H1 (cell line): ENCODE data around the gene SV2B. TPM values are rescaled to one million over a fixed set of nuclear protein-coding genes. Genes with fewer than 3 reads are reported as not detected.

ENCODE experiments used
- CTCF ChIA-PET: fragments of 300-600 bp; sonication (Branson Sonifier 250); formaldehyde crosslinking; loops from one replicate; lab custom pipeline; 2021; ENCODE audit not compliant: partially characterized antibody; lab: Charles Lee
- POLR2A ChIA-PET: fragments of 300-600 bp; sonication (Branson Sonifier 250); formaldehyde crosslinking; loops from one replicate; lab custom pipeline; 2021; ENCODE audit warnings: inconsistent platforms; ENCODE audit not compliant: partially characterized antibody; lab: Charles Lee
- DNase-seq, 2 experiments: peaks; one replicate each; pipeline versions ENCODE4 v3.0.0 to v3.0.0-alpha.2; 2010 to 2022; ENCODE audit warnings: low spot score in 2 of 2, low read depth in 1 of 2, mixed read lengths in 1 of 2
- FAIRE-seq: peaks from 2 replicates; lab custom pipeline; 2011; peaks lifted over from hg19 to GRCh38; lab: Jason Lieb, UNC
- H2AFZ ChIP-seq: 2 replicates; pipeline ENCODE4 v1.8.1; 2012; ENCODE audit warnings: low read length, inconsistent platforms
- H2AK5ac ChIP-seq: 2 replicates; pipeline ENCODE4 v1.6.1; 2013; ENCODE audit warnings: low read depth, low read length
- H2BK120ac ChIP-seq: replicated peaks from 2 replicates; pipeline ENCODE3; 2013; ENCODE audit warnings: low read depth, low read length, inconsistent platforms
- H2BK12ac ChIP-seq: 2 replicates; pipeline ENCODE4 v1.6.1; 2013; ENCODE audit warnings: low read depth, low read length
- H2BK15ac ChIP-seq: 2 replicates; pipeline ENCODE4 v1.6.1; 2013; ENCODE audit warnings: low read length
- H2BK20ac ChIP-seq: 2 replicates; pipeline ENCODE4 v1.6.1; 2013; ENCODE audit warnings: low read length
- H2BK5ac ChIP-seq: 2 replicates; pipeline ENCODE4 v1.6.1; 2013; ENCODE audit warnings: low read depth, low read length
- H3K14ac ChIP-seq: 2 replicates; pipeline ENCODE4 v1.6.1; 2013; ENCODE audit warnings: inconsistent platforms; ENCODE audit not compliant: insufficient read length
- H3K18ac ChIP-seq: 2 replicates; pipeline ENCODE4 v1.6.1; 2013; ENCODE audit warnings: low read length; ENCODE audit errors: extremely low read depth
- H3K23ac ChIP-seq: 2 replicates; pipeline ENCODE4 v1.6.1; 2013; ENCODE audit warnings: inconsistent platforms; ENCODE audit not compliant: insufficient read length
- H3K23me2 ChIP-seq: 2 replicates; pipeline ENCODE4 v1.6.1; 2013; ENCODE audit warnings: low read depth, low read length
- H3K27ac ChIP-seq: 2 replicates; pipeline ENCODE4 v1.6.1; 2011; ENCODE audit warnings: low read depth, low read length, inconsistent platforms
- H3K27me3 ChIP-seq, 4 experiments: replicated peaks in 1 of 4; 1 replicate in 1 of 4; 2 replicates in 3 of 4; pipeline versions ENCODE4 v1.6.1 to v1.8.1; 2011 to 2013; ENCODE audit warnings: low read length in 3 of 4, mild to moderate bottlenecking in 3 of 4, inconsistent platforms in 2 of 4, mixed read lengths in 2 of 4, moderate library complexity in 1 of 4; ENCODE audit not compliant: control insufficient read depth in 3 of 4, insufficient read depth in 3 of 4; ENCODE audit errors: extremely low read depth in 1 of 4
- H3K36me3 ChIP-seq, 4 experiments: 2 replicates each; pipeline versions ENCODE4 v1.6.1 to v1.8.1; 2011 to 2013; ENCODE audit warnings: mild to moderate bottlenecking in 4 of 4, low read length in 3 of 4, moderate library complexity in 2 of 4, control low read depth in 1 of 4, inconsistent platforms in 1 of 4; ENCODE audit not compliant: insufficient read depth in 4 of 4, control insufficient read depth in 2 of 4
- H3K4ac ChIP-seq: replicated peaks from 2 replicates; pipeline ENCODE3; 2013; ENCODE audit warnings: low read length, low read depth, mixed read lengths, inconsistent platforms; ENCODE audit not compliant: insufficient read length
- H3K4me1 ChIP-seq, 4 experiments: replicated peaks in 1 of 4; 1 replicate in 1 of 4; 2 replicates in 3 of 4; pipeline versions ENCODE4 v1.6.1 to v1.8.1; 2011 to 2013; ENCODE audit warnings: low read length in 3 of 4, inconsistent platforms in 2 of 4, mixed read lengths in 1 of 4; ENCODE audit not compliant: insufficient read depth in 4 of 4, control insufficient read depth in 3 of 4
- H3K4me2 ChIP-seq, 2 experiments: 2 replicates each; pipeline versions ENCODE4 v1.6.1 to v1.8.1; 2011 to 2013; ENCODE audit warnings: low read depth in 2 of 2, low read length in 2 of 2, control low read depth in 1 of 2, inconsistent platforms in 1 of 2, mild to moderate bottlenecking in 1 of 2; ENCODE audit not compliant: insufficient read depth in 1 of 2
- H3K4me3 ChIP-seq, 4 experiments: fragments of 200-600, 300-600 bp in 1 of 4; sonication (generic), shearing (Covaris generic), sonication (Bioruptor Twin) in 1 of 4; 2 replicates each; pipeline versions ENCODE4 v1.5.1 to v1.8.1; 2011 to 2016; ENCODE audit warnings: low read length in 4 of 4, low read depth in 3 of 4, control low read depth in 2 of 4, inconsistent platforms in 2 of 4, mild to moderate bottlenecking in 2 of 4, mixed read lengths in 1 of 4, moderate library complexity in 1 of 4; ENCODE audit not compliant: insufficient read depth in 2 of 4; ENCODE audit errors: extremely low read depth in 1 of 4
- H3K56ac ChIP-seq: replicated peaks from 2 replicates; pipeline ENCODE3; 2013; ENCODE audit warnings: low read depth, mild to moderate bottlenecking, mixed read lengths, low read length, inconsistent platforms; ENCODE audit not compliant: insufficient read length
- H3K79me1 ChIP-seq: 2 replicates; pipeline ENCODE4 v1.6.1; 2013; ENCODE audit warnings: low read depth, low read length, control low read depth
- H3K79me2 ChIP-seq, 2 experiments: 2 replicates each; pipeline versions ENCODE4 v1.6.1 to v1.8.1; 2012 to 2013; ENCODE audit warnings: low read length in 2 of 2, mild to moderate bottlenecking in 2 of 2, inconsistent platforms in 1 of 2; ENCODE audit not compliant: insufficient read depth in 2 of 2, control insufficient read depth in 1 of 2
- H3K9ac ChIP-seq, 4 experiments: replicated peaks in 1 of 4; 1 replicate in 1 of 4; 2 replicates in 3 of 4; pipeline versions ENCODE4 v1.6.1 to v1.8.1; 2011 to 2013; ENCODE audit warnings: low read depth in 3 of 4, low read length in 3 of 4, control low read depth in 2 of 4, mild to moderate bottlenecking in 2 of 4, moderate library complexity in 2 of 4, inconsistent platforms in 1 of 4; ENCODE audit errors: extremely low read depth in 1 of 4
- H3K9me3 ChIP-seq, 2 experiments: 2 replicates each; pipeline versions ENCODE4 v1.6.1 to v1.8.1; 2012 to 2013; ENCODE audit warnings: mild to moderate bottlenecking in 2 of 2, moderate library complexity in 2 of 2, control low read depth in 1 of 2, inconsistent platforms in 1 of 2, low read depth in 1 of 2, low read length in 1 of 2, mixed read lengths in 1 of 2; ENCODE audit not compliant: insufficient read depth in 2 of 2
- H4K20me1 ChIP-seq, 2 experiments: replicated peaks in 1 of 2; 2 replicates each; pipeline versions ENCODE3 to v1.8.1; 2011 to 2013; ENCODE audit warnings: inconsistent platforms in 2 of 2, low read length in 2 of 2, mild to moderate bottlenecking in 1 of 2; ENCODE audit not compliant: insufficient read depth in 2 of 2, control insufficient read depth in 1 of 2
- H4K5ac ChIP-seq: 2 replicates; pipeline ENCODE4 v1.6.1; 2013; ENCODE audit warnings: low read length, low read depth, mixed read lengths, inconsistent platforms; ENCODE audit not compliant: insufficient read length
- H4K8ac ChIP-seq: 2 replicates; pipeline ENCODE4 v1.8.0; 2013; ENCODE audit warnings: mild to moderate bottlenecking, moderate library complexity, low read length, inconsistent platforms; ENCODE audit not compliant: insufficient read depth; ENCODE audit errors: extremely low read depth
- H4K91ac ChIP-seq: replicated peaks from 2 replicates; pipeline ENCODE3; 2013; ENCODE audit warnings: low read length, mixed read lengths, inconsistent platforms; ENCODE audit not compliant: insufficient read length
- SP1 ChIP-seq: IDR thresholded peaks from 2 replicates; pipeline ENCODE4 v1.6.1; 2011; ENCODE audit warnings: low read depth, low read length
- WGBS, 2 experiments: shearing (Covaris generic) in 1 of 2; methylation state at CpG; one replicate each; pipeline versions ENCODE4 v1.1.6 to v1.1.7; 2013 to 2015; ENCODE audit warnings: low lambda C conversion rate in 2 of 2, mixed read lengths in 2 of 2, inconsistent platforms in 1 of 2, low coverage in 1 of 2, missing lambda C conversion rate in 1 of 2; ENCODE audit not compliant: insufficient replicate concordance in 2 of 2, insufficient coverage in 1 of 2, insufficient read length in 1 of 2; ENCODE audit errors: extremely low coverage in 1 of 2, missing lambda C conversion rate in 1 of 2; 5-methylcytosine and 5-hydroxymethylcytosine counted together
- polyA plus RNA-seq, 7 experiments: library from polyadenylated mRNA; depleted of rRNA in 3 of 7; stranded (reverse) in 5 of 7; unstranded in 2 of 7; fragments of >200 nt in 5 of 7; fragments of 200-250 nt in 2 of 7; gene quantifications; 1 replicate in 5 of 7; 2 replicates in 1 of 7; 4 replicates in 1 of 7; pipeline versions ENCODE4 v1.2.1 to v1.2.3, GENCODE V29; 2011 to 2013; ENCODE audit warnings: missing spikeins in 2 of 7, mixed read lengths in 2 of 7
- total RNA-seq: library from RNA; stranded (reverse); fragmentation: NEBNext Ultra II Directional; extraction: Animal tissue kit (Norgen Biotek cat#: 25700); gene quantifications from 2 replicates; pipeline ENCODE4 v1.2.1, GENCODE V29; 2021

The SV2B gene
- total and polyA plus RNA-seq, 2 of the 8 experiments (the other 6 are each of a cell fraction or from before 2014, with no cell fraction given), result 0.09 to 0.20 TPM

GRCh38 chr15:91075739-91076138, 24.3 kb upstream of the SV2B start:
- Histone ChIP-seq H3K27ac (no peak overlapping the region), H3K18ac (no peak overlapping the region), H3K79me2 (no peaks in the 10 kb centered on the region), H2BK12ac (no peak overlapping the region), H3K4me1 (no peaks in the 10 kb centered on the region), H2AK5ac (no peak overlapping the region), H3K27me3 (no peaks in the 10 kb centered on the region), H3K9me3 (no peaks in the 10 kb centered on the region), H3K36me3 (no peaks in the 10 kb centered on the region), H2BK20ac (no peak overlapping the region), H2BK120ac (no peak overlapping the region), H4K5ac (no peak overlapping the region), H4K20me1 (no peaks in the 10 kb centered on the region), H2BK15ac (no peak overlapping the region), H4K91ac (no peak overlapping the region), H3K4me2 (no peak overlapping the region), H3K23ac (no peak overlapping the region), H3K56ac (no peak overlapping the region), H3K4ac (no peak overlapping the region), H3K9ac (no peak overlapping the region), H3K79me1 (no peaks in the 10 kb centered on the region), H4K8ac (no peak overlapping the region), H2AFZ (no peak overlapping the region), H3K14ac (no peak overlapping the region), H2BK5ac (no peak overlapping the region), H3K23me2 (no peaks in the 10 kb centered on the region), H3K4me3 (no peak overlapping the region)
- CTCF ChIA-PET, result interaction anchor here (0.7 to 3.8 kb wide), 2 partner anchors 14 to 20 kb away, joined by 4 to 13 read pairs; no protein-coding TSS in a partner anchor
- POLR2A ChIA-PET, result no interaction called here
- FAIRE-seq (no peak), DNase-seq (no peak)
- WGBS, 2 experiments, result 89% methylated on average over 1 of the region's 1 CpG; no CpG with 5 or more reads in 1 of the 2 experiments
- TF ChIP-seq SP1, result no peak
